GM12801 (cell line): ENCODE results near the gene KIF5C.

Experiments
- CTCF ChIP-seq: IDR thresholded peaks from one replicate; pipeline ENCODE4 v1.5.1; 2011; ENCODE audit warnings: control low read depth; ENCODE audit not compliant: insufficient read length; ENCODE audit errors: extremely low read depth

KIF5C gene

GRCh38 chr2:148924514-148925178, 49.6 kb downstream of the KIF5C start:
- TF ChIP-seq CTCF: no peak

GRCh38 chr2:148926291-148926961, 51.4 kb downstream of the KIF5C start:
- no peak for TF ChIP-seq CTCF

GRCh38 chr2:148926981-148927401, 52.0 kb downstream of the KIF5C start:
- TF ChIP-seq CTCF: no peak

- no peak for TF ChIP-seq CTCF
These were observed 53.4 kb downstream of the KIF5C start for GRCh38 chr2:148928395-148928794.

- no peak for TF ChIP-seq CTCF
These were observed 55.2 kb downstream of the KIF5C start for GRCh38 chr2:148930046-148930775.

GRCh38 chr2:148932536-148932935, 57.5 kb downstream of the KIF5C start:
- TF ChIP-seq CTCF: no peak

- no peak for TF ChIP-seq CTCF
These were observed 58.4 kb downstream of the KIF5C start for GRCh38 chr2:148933456-148933855.
